HG03354 (cell line): Measurements from ENCODE around the gene CACNG6.

Experiments
- ATAC-seq: cut with Tn5 transposase; IDR thresholded peaks from one replicate; pipeline ENCODE4 v1.9.1; 2021; ENCODE audit warnings: mild to moderate bottlenecking; ENCODE audit not compliant: unreplicated experiment, poor library complexity, severe bottlenecking

Gene CACNG6

GRCh38 chr19:53965091-53965490, 26.3 kb upstream of the CACNG6 start:
- no peak for ATAC-seq

- ATAC-seq: no peak
Measured at GRCh38 chr19:53966931-53967330, 24.5 kb upstream of the CACNG6 start.

- no peak for ATAC-seq
Measured at GRCh38 chr19:53969366-53969765, 22.1 kb upstream of the CACNG6 start.

- no peak for ATAC-seq
Measured at GRCh38 chr19:53971673-53972072, 19.8 kb upstream of the CACNG6 start.

GRCh38 chr19:53977429-53977990, 13.9 kb upstream of the CACNG6 start:
- no peak for ATAC-seq

- no peak for ATAC-seq
Measured at GRCh38 chr19:53977991-53978731, 13.3 kb upstream of the CACNG6 start.

GRCh38 chr19:53978975-53979801, 12.2 kb upstream of the CACNG6 start:
- ATAC-seq: no peak

GRCh38 chr19:53980539-53981375, 10.7 kb upstream of the CACNG6 start:
- no peak for ATAC-seq

- no peak for ATAC-seq
Measured at GRCh38 chr19:53981376-53981951, 10.0 kb upstream of the CACNG6 start.

- no peak for ATAC-seq
Measured at GRCh38 chr19:53982001-53982451, 9.4 kb upstream of the CACNG6 start.

- no peak for ATAC-seq
Measured at GRCh38 chr19:53982611-53983010, 8.8 kb upstream of the CACNG6 start.

GRCh38 chr19:53983457-53984289, 7.8 kb upstream of the CACNG6 start:
- ATAC-seq: no peak

GRCh38 chr19:53985863-53986262, 5.6 kb upstream of the CACNG6 start:
- ATAC-seq: no peak

GRCh38 chr19:53988981-53989380, 2.5 kb upstream of the CACNG6 start:
- ATAC-seq: no peak

GRCh38 chr19:53989600-53990533, 1.6 kb upstream of the CACNG6 start:
- ATAC-seq: no peak

GRCh38 chr19:53992211-53992610, 774 bp downstream of the CACNG6 start:
- ATAC-seq: no peak

GRCh38 chr19:53992815-53993214, 1.4 kb downstream of the CACNG6 start:
- ATAC-seq: no peak

GRCh38 chr19:53993448-53993847, 2.0 kb downstream of the CACNG6 start:
- ATAC-seq: no peak
